Left ventricle myocardium inferior (tissue), 1 donor: ENCODE data around the gene ARMC9. TPM values are rescaled to one million over a fixed set of nuclear protein-coding genes. Genes with fewer than 3 reads are reported as not detected.

Experiments
- DNase-seq: peaks from one replicate; pipeline ENCODE4 v3.0.0-alpha.2; 2020
- H3K27ac ChIP-seq: fragments of 200-600 bp; replicated peaks from 2 replicates; pipeline ENCODE4 v1.8.0; 2021
- H3K27me3 ChIP-seq: fragments of 200-600 bp; 2 replicates; pipeline ENCODE4 v1.8.0; 2021; ENCODE audit warnings: low read depth
- H3K36me3 ChIP-seq: fragments of 200-600 bp; 2 replicates; pipeline ENCODE4 v1.8.0; 2021
- H3K4me1 ChIP-seq: fragments of 200-600 bp; 2 replicates; pipeline ENCODE4 v1.8.0; 2021
- H3K4me3 ChIP-seq: fragments of 200-600 bp; 2 replicates; pipeline ENCODE4 v1.8.0; 2021; ENCODE audit warnings: mild to moderate bottlenecking, moderate library complexity
- H3K9me3 ChIP-seq: fragments of 200-600 bp; replicated peaks from 2 replicates; pipeline ENCODE4 v1.8.0; 2021
- CTCF ChIP-seq: fragments of 200-600 bp; IDR thresholded peaks from 2 replicates; pipeline ENCODE4 v1.8.0; 2021; ENCODE audit warnings: antibody characterized with exemption, mild to moderate bottlenecking, borderline replicate concordance
- intact Hi-C: fragments of 100-400 bp; cut with micrococcal nuclease; formaldehyde crosslinking; loops from one replicate; pipeline ENCODE4 v1.11.0; 2022
- total RNA-seq: library from RNA; stranded (reverse); fragmentation: NEBNext Ultra II Directional; extraction: Animal tissue kit (Norgen Biotek cat#: 25700); gene quantifications from one replicate; pipeline ENCODE4 v1.2.1, GENCODE V29; 2021
- donor health status: DM: no; HTN: yes; CAD: no; lungs with severe emphysema.

Gene ARMC9
- total RNA-seq, 1 donor from 2014 or later: 3.1 TPM

GRCh38 chr2:231290321-231291015, 92.0 kb downstream of the ARMC9 start:
- Histone ChIP-seq H3K27me3 (no peaks in the 10 kb centered on the region), H3K9me3 (no peaks in the 10 kb centered on the region), H3K27ac (no peak overlapping the region), H3K4me1 (peaks cover 19% of the 10 kb centered on the region), H3K36me3 (peaks cover 4% of the 10 kb centered on the region), H3K4me3 (no peak overlapping the region)
- TF ChIP-seq CTCF: no peak
- intact Hi-C loops: loop anchor here (10.0 kb wide), 1 partner anchor 114 kb away; no protein-coding TSS in a partner anchor
- DNase-seq: no peak

- no peak overlapping the region for H3K4me3 ChIP-seq
- H3K27me3 ChIP-seq: no peaks in the 10 kb centered on the region
- intact Hi-C loops: loop anchor here (10.0 kb wide), 1 partner anchor 112 kb away; no protein-coding TSS in a partner anchor
- no peak for TF ChIP-seq CTCF
- no peak overlapping the region for H3K27ac ChIP-seq
- no peak for DNase-seq
- H3K4me1 ChIP-seq: peaks cover 29% of the 10 kb centered on the region
- H3K9me3 ChIP-seq: no peaks in the 10 kb centered on the region
- H3K36me3 ChIP-seq: peaks cover 4% of the 10 kb centered on the region
Measured at GRCh38 chr2:231292472-231293134, 94.2 kb downstream of the ARMC9 start.

GRCh38 chr2:231293163-231293562, 94.7 kb downstream of the ARMC9 start:
- H3K4me3 ChIP-seq: no peak overlapping the region
- intact Hi-C loops: loop anchor here (10.0 kb wide), 1 partner anchor 112 kb away; no protein-coding TSS in a partner anchor
- no peaks in the 10 kb centered on the region for H3K27me3 ChIP-seq
- H3K4me1 ChIP-seq: peaks cover 31% of the 10 kb centered on the region
- no peaks in the 10 kb centered on the region for H3K9me3 ChIP-seq
- no peak for TF ChIP-seq CTCF
- H3K27ac ChIP-seq: no peak overlapping the region
- no peak for DNase-seq
- H3K36me3 ChIP-seq: peaks cover 4% of the 10 kb centered on the region

GRCh38 chr2:231294116-231294515, 95.7 kb downstream of the ARMC9 start:
- TF ChIP-seq CTCF: no peak
- intact Hi-C loops: loop anchor here (10.0 kb wide), 1 partner anchor 111 kb away; no protein-coding TSS in a partner anchor
- H3K4me3 ChIP-seq: no peak overlapping the region
- peaks cover 31% of the 10 kb centered on the region for H3K4me1 ChIP-seq
- H3K36me3 ChIP-seq: peaks cover 4% of the 10 kb centered on the region
- no peaks in the 10 kb centered on the region for H3K9me3 ChIP-seq
- H3K27me3 ChIP-seq: no peaks in the 10 kb centered on the region
- H3K27ac ChIP-seq: peak overlapping the region; percentile 50
- DNase-seq: peak; percentile 45

GRCh38 chr2:231294571-231295362, 96.3 kb downstream of the ARMC9 start:
- no peak overlapping the region for H3K4me3 ChIP-seq
- H3K4me1 ChIP-seq: peaks cover 32% of the 10 kb centered on the region
- TF ChIP-seq CTCF: no peak
- H3K36me3 ChIP-seq: peaks cover 4% of the 10 kb centered on the region
- DNase-seq: no peak
- intact Hi-C loops: loop anchor here (10.0 kb wide), 1 partner anchor 110 kb away; no protein-coding TSS in a partner anchor
- H3K9me3 ChIP-seq: no peaks in the 10 kb centered on the region
- no peaks in the 10 kb centered on the region for H3K27me3 ChIP-seq
- peak overlapping the region; percentile 50 for H3K27ac ChIP-seq
